ENCODE results near the gene PCDHGA9. TPM values are rescaled to one million over a fixed set of nuclear protein-coding genes. Genes with fewer than 3 reads are reported as not detected.
A peak's percentile ranks its signal among the peaks of the same experiment; 100 is the strongest.
"Not testable (repeated sequence)": the region's sequence is repeated elsewhere in the genome, so short reads cannot be mapped to it uniquely, and the experiment has no call there.

Gene PCDHGA9
- total and polyA plus RNA-seq, 9 of the 15 experiments (the other 6 are each of a cell fraction or from before 2014, with no cell fraction given): 0.03 to 0.18 (median 0.11) TPM; not detected in 2

- H2AFZ ChIP-seq (ENCODE audit: low read depth, low read length); H3K9ac ChIP-seq (ENCODE audit: insufficient read depth in 1 of 2, low read depth in 2 of 2, low read length in 2 of 2); in situ Hi-C loops (cut with MboI); FAIRE-seq; H4K20me1 ChIP-seq (replicated peaks; ENCODE audit: control insufficient read depth, insufficient read depth, low read length); H3K4me2 ChIP-seq (ENCODE audit: insufficient read depth, low read length); H3K36me3 ChIP-seq (ENCODE audit: control insufficient read depth, insufficient read depth, low read length); H3K9me3 ChIP-seq (replicated peaks; ENCODE audit: control insufficient read depth, insufficient read depth, low read depth, low read length); H3K9me1 ChIP-seq (ENCODE audit: control insufficient read depth, insufficient read depth, low read length); intact Hi-C loops (cut with micrococcal nuclease); H3K79me2 ChIP-seq (ENCODE audit: control insufficient read depth, insufficient read depth, low read length); H3K4me3 ChIP-seq; BruUV-seq (replicated peaks); H3K27ac ChIP-seq (ENCODE audit: extremely low read depth, low read depth, low read length): not testable (repeated sequence)
- CTCF ChIA-PET (ENCODE audit: low intra/inter-chr PET ratio): interaction anchor here (0.7 to 1.0 kb wide), 3 partner anchors 81 to 156 kb away, joined by 3 to 4 read pairs (median 3); partner anchors contain the start of gene PCDHGC5
- POLR2A ChIA-PET: interaction anchor here (0.5 kb wide), 1 partner anchor 232 kb away, joined by 3 read pairs; no protein-coding TSS in a partner anchor
- H3K27me3 ChIP-seq (ENCODE audit: control insufficient read depth in 2 of 2, insufficient read depth in 2 of 2, low read length in 2 of 2): peaks cover 3 to 29% of the 10 kb centered on the region in 2 experiments; a peak in 3 of 5 replicates
- 36% methylated on average over 41 of the region's 51 CpGs for WGBS (ENCODE audit: insufficient coverage, low coverage, missing lambda C conversion rate)
- peaks cover 0 to 12% of the 10 kb centered on the region in 2 experiments; a peak in 3 of 5 replicates for H3K4me1 ChIP-seq (replicated peaks in 1 of 2; ENCODE audit: control insufficient read depth in 2 of 2, insufficient read depth in 2 of 2, low read length in 2 of 2)
- DNase-seq (ENCODE audit: extremely low read depth in 1 of 4, low spot score in 3 of 4) (peak; percentile 25 to 41 (median 34)), ATAC-seq (peak; percentile 88)
- TF ChIP-seq CTCF (IDR thresholded peaks at IDR 0.05 in 2 of 3, conservative IDR thresholded peaks at IDR 0.05 in 1 of 3; ENCODE audit: insufficient read depth in 2 of 3, low read depth in 1 of 3, low read length in 3 of 3) (peak; percentile 54 to 71 (median 58)), RAD21 (CRISPR knock-in tag; conservative IDR thresholded peaks at IDR 0.05 in 1 of 2, IDR thresholded peaks at IDR 0.05 in 1 of 2) (peak in 1 of 2 experiments; percentile 46; a peak in 2 of 4 replicates), NRF1 (conservative IDR thresholded peaks at IDR 0.05 in 1 of 2, IDR thresholded peaks at IDR 0.05 in 1 of 2) (peak; percentile 40 to 49; a peak in 2 of 4 replicates)
Measured at GRCh38 chr5:141407790-141408505, 5.4 kb downstream of the PCDHGA9 start, which contains the start of gene PCDHGB6. TSS of gene PCDHGB6 (plus strand) at chr5:141408021. CDS start at chr5:141408203, 182 bp downstream.
